GM12892 (cell line): ENCODE data around the gene HTT.

Experiments used
- POLR2A ChIP-seq: IDR thresholded peaks from 2 replicates; pipeline ENCODE4 v1.6.1; 2011; ENCODE audit warnings: low read depth, low read length, control low read depth
- POLR2AphosphoS5 ChIP-seq: IDR thresholded peaks from 2 replicates; pipeline ENCODE4 v1.6.1; 2011; ENCODE audit warnings: low read depth, low read length, control low read depth
- TAF1 ChIP-seq: IDR thresholded peaks from 2 replicates; pipeline ENCODE4 v1.6.1; 2011; ENCODE audit warnings: low read depth, mild to moderate bottlenecking, control low read depth, low read length, borderline replicate concordance

GRCh38 chr4:3284734-3285557 lies 210.5 kb downstream of the HTT start:
- TF ChIP-seq POLR2AphosphoS5 = no peak
- TF ChIP-seq TAF1 = no peak
- TF ChIP-seq POLR2A = no peak
